Measurements from ENCODE around the gene KCNIP4.

The KCNIP4 gene

DNA sequence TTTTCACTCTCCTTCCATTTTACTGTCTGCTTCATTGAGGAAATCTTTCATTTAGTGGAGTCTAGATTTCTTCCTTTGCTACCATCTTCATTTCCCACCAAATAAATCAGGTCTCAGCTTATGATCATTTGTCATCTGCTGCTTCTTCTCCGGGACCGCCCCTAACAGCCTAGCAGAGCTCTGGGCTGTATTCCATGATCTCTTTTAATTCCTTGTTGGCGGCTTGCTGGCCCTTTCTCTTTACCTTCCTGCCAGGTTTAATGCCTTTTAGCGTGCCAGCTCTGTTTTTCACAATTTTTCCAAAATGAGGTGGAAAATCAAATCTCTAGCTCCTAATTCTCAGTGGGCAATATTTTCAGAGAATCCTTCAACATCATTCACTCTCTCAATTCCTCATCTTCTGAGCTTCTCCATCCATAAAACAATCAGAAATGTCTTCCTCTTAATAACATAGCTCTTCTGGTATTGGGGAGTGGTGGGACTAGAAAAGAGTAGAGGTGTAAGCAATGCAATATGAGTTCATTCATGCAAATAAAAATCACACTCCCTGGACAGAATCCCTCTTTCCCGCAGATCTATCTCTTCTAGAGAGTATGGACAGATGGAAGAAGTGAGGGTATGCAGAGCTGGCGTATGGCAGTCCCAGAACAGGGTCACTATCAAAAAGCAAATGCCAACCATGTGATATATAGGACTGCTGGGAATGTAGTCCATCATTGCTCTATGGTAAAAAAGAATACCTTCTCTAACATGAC lies 491.3 kb downstream of the KCNIP4 start:
- no peaks in the 10 kb centered on the region for H3K9me3 ChIP-seq (ENCODE audit: control insufficient read depth, low read length)

DNA sequence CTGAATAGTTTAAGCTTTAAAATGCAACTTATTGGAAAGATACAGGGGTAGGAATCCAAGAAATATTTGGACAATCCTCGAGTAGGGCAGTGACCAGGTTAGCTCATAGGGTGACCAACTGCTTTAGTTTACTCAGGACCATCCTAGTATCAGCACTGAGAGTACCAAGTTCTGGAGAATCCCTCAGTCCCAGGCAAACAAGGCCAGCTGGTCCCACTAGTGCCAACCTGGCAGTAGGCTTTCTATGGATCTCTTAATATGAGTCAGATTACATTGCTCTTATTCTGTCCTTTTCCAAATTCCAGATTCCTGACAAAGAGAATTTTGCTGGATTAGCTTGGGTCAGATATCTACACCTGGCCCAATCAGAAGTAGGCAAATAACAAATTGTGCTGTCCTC lies 493.7 kb downstream of the KCNIP4 start:
- no peaks in the 10 kb centered on the region for H3K4me1 ChIP-seq
- no peaks in the 10 kb centered on the region for H3K9me3 ChIP-seq (ENCODE audit: control insufficient read depth, low read length)
- no peak overlapping the region for H3K4me2 ChIP-seq (ENCODE audit: low read length)
- H3K36me3 ChIP-seq (ENCODE audit: control insufficient read depth, insufficient read depth, low read length): no peaks in the 10 kb centered on the region
- TF ChIP-seq, protein P1, sequence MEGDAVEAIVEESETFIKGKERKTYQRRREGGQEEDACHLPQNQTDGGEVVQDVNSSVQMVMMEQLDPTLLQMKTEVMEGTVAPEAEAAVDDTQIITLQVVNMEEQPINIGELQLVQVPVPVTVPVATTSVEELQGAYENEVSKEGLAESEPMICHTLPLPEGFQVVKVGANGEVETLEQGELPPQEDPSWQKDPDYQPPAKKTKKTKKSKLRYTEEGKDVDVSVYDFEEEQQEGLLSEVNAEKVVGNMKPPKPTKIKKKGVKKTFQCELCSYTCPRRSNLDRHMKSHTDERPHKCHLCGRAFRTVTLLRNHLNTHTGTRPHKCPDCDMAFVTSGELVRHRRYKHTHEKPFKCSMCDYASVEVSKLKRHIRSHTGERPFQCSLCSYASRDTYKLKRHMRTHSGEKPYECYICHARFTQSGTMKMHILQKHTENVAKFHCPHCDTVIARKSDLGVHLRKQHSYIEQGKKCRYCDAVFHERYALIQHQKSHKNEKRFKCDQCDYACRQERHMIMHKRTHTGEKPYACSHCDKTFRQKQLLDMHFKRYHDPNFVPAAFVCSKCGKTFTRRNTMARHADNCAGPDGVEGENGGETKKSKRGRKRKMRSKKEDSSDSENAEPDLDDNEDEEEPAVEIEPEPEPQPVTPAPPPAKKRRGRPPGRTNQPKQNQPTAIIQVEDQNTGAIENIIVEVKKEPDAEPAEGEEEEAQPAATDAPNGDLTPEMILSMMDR (IDR thresholded peaks at IDR 0.05): no peak
- H3K79me2 ChIP-seq: no peaks in the 10 kb centered on the region
- H3K27ac ChIP-seq: no peak overlapping the region
- no peaks in the 10 kb centered on the region for H3K27me3 ChIP-seq (ENCODE audit: control insufficient read depth, insufficient read depth, low read length)
- H3K9ac ChIP-seq: no peak overlapping the region
- H3K4me3 ChIP-seq (ENCODE audit: low read depth, low read length): no peak overlapping the region
- H2AFZ ChIP-seq: no peak overlapping the region

More for the DNA sequence above, 491.3 kb downstream of the KCNIP4 start:
- TF ChIP-seq, protein P1 (IDR thresholded peaks at IDR 0.05): no peak
- no peaks in the 10 kb centered on the region for H3K27me3 ChIP-seq (ENCODE audit: control insufficient read depth, insufficient read depth, low read length)
- no peak overlapping the region for H3K4me2 ChIP-seq (ENCODE audit: low read length)
- no peak overlapping the region for H2AFZ ChIP-seq
- H3K27ac ChIP-seq: no peak overlapping the region
- H3K9ac ChIP-seq: no peak overlapping the region
- no peak overlapping the region for H3K4me3 ChIP-seq (ENCODE audit: low read depth, low read length)
- H3K79me2 ChIP-seq: no peaks in the 10 kb centered on the region
- no peaks in the 10 kb centered on the region for H3K4me1 ChIP-seq
- no peaks in the 10 kb centered on the region for H3K36me3 ChIP-seq (ENCODE audit: control insufficient read depth, insufficient read depth, low read length)

DNA sequence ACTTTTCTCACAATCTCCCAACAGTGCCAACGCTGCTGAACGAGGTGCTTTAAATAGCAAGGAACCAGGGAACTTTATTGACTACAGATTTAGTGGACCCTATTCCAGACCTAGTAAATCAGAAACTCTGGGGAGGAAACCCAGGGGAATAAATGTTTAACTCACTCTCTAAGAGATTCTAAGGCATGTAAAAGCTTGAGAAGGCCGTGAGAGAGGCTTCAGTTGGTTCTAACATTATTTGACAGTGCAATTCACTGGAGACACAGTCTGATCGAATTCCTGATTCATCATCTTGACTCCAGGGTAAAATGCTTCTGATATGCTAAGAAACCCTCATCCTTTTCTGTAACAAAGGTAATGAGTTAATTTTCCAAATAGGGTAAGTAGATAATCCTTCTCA lies 494.4 kb downstream of the KCNIP4 start:
- no peak overlapping the region for H3K4me2 ChIP-seq (ENCODE audit: low read length)
- H3K79me2 ChIP-seq: no peaks in the 10 kb centered on the region
- no peak overlapping the region for H3K4me3 ChIP-seq (ENCODE audit: low read depth, low read length)
- H3K36me3 ChIP-seq (ENCODE audit: control insufficient read depth, insufficient read depth, low read length): no peaks in the 10 kb centered on the region
- TF ChIP-seq, protein P1 (IDR thresholded peaks at IDR 0.05): no peak
- no peak overlapping the region for H3K27ac ChIP-seq
- no peaks in the 10 kb centered on the region for H3K9me3 ChIP-seq (ENCODE audit: control insufficient read depth, low read length)
- H2AFZ ChIP-seq: no peak overlapping the region
- H3K4me1 ChIP-seq: no peaks in the 10 kb centered on the region
- H3K27me3 ChIP-seq (ENCODE audit: control insufficient read depth, insufficient read depth, low read length): no peaks in the 10 kb centered on the region
- H3K9ac ChIP-seq: no peak overlapping the region

DNA sequence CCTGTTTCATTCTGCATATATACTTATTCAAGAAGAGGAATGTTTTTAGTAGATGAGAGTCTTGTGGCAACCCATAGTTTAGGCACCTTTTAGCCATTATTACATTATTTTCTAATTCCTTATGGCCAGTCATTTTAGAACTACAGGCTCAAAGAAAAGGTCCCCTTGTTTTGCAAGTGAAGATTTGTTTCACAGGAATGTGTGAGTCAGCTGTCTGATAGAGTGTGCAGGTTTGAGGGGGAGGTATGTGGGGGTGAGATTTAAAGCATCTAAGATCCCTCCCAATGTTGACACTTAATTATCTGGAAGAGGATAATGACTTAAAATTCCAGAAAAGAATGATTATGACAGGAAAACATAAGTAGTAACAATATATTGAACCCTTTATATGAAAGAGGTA lies 495.6 kb downstream of the KCNIP4 start:
- no peak overlapping the region for H3K4me2 ChIP-seq (ENCODE audit: low read length)
- TF ChIP-seq, protein P1 (IDR thresholded peaks at IDR 0.05): no peak
- H3K9me3 ChIP-seq (ENCODE audit: control insufficient read depth, low read length): no peaks in the 10 kb centered on the region
- no peak overlapping the region for H3K27ac ChIP-seq
- no peaks in the 10 kb centered on the region for H3K4me1 ChIP-seq
- no peaks in the 10 kb centered on the region for H3K36me3 ChIP-seq (ENCODE audit: control insufficient read depth, insufficient read depth, low read length)
- H2AFZ ChIP-seq: no peak overlapping the region
- H3K79me2 ChIP-seq: no peaks in the 10 kb centered on the region
- no peak overlapping the region for H3K4me3 ChIP-seq (ENCODE audit: low read depth, low read length)
- no peaks in the 10 kb centered on the region for H3K27me3 ChIP-seq (ENCODE audit: control insufficient read depth, insufficient read depth, low read length)
- H3K9ac ChIP-seq: no peak overlapping the region

DNA sequence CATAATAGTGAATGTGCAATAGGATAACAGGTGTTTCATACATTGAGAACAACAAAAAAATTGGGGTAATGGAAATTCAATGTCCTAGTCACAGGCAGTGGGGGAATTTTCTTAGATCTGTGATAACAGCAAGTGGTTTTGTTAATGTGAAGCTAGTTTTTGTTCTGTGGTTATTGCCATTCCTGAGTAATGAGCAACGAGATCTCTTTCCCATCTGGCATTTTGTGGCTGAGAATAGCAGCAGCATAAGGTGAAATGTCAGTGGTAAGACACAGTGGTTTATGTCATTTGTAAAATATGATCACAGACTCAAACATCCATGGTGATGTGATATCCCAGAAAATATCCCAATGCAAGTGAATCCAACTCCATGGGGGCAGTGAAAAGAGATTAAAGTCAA lies 497.5 kb downstream of the KCNIP4 start:
- Histone ChIP-seq H3K79me2 (no peaks in the 10 kb centered on the region), H3K9ac (no peak overlapping the region), H3K27ac (no peak overlapping the region), H3K4me3 (ENCODE audit: low read depth, low read length) (no peak overlapping the region), H3K4me1 (no peaks in the 10 kb centered on the region), H3K4me2 (ENCODE audit: low read length) (no peak overlapping the region), H2AFZ (no peak overlapping the region), H3K27me3 (ENCODE audit: control insufficient read depth, insufficient read depth, low read length) (no peaks in the 10 kb centered on the region), H3K9me3 (ENCODE audit: control insufficient read depth, low read length) (no peaks in the 10 kb centered on the region), H3K36me3 (ENCODE audit: control insufficient read depth, insufficient read depth, low read length) (no peaks in the 10 kb centered on the region)
- TF ChIP-seq, protein P1 (IDR thresholded peaks at IDR 0.05): no peak

Data from parathyroid adenoma (tissue), 2 donors.